MM.1S (cell line): Measurements from ENCODE around the gene SETDB1.

Source experiments
- CTCF ChIP-seq: fragments of 300-600 bp; sonication (generic); IDR thresholded peaks from 2 replicates; pipeline ENCODE4 v1.5.1; 2016; ENCODE audit warnings: antibody characterized with exemption, low read length, mixed read lengths
- EZH2phosphoT487 ChIP-seq: fragments of 300-600 bp; sonication (generic); IDR thresholded peaks from 2 replicates; pipeline ENCODE4 v1.6.1; 2018; ENCODE audit warnings: antibody characterized with exemption, low read length

- TF ChIP-seq CTCF (no peak), EZH2phosphoT487 (no peak)
These were observed at the start of gene SETDB1 for GRCh38 chr1:150926097-150926741.
